Small intestine (tissue), 7 donors: Measurements from ENCODE around the gene PDC. TPM values are rescaled to one million over a fixed set of nuclear protein-coding genes. Genes with fewer than 3 reads are reported as not detected.
"Not testable (repeated sequence)": the region's sequence is repeated elsewhere in the genome, so short reads cannot be mapped to it uniquely, and the experiment has no call there.

Experiments used
- DNase-seq, 2 donors: peaks; one replicate each; pipeline versions ENCODE4 v3.0.0 to v3.0.0-alpha.2; 2013
- FAIRE-seq: peaks from 2 replicates; lab custom pipeline; 2012; peaks lifted over from hg19 to GRCh38; lab: Jason Lieb, UNC
- H3K27ac ChIP-seq, 3 donors: one replicate each; pipeline ENCODE4 v1.5.1; 2013; ENCODE audit warnings: low read length in 2 of 3, mild to moderate bottlenecking in 2 of 3, control low read depth in 1 of 3, inconsistent platforms in 1 of 3, low read depth in 1 of 3, moderate library complexity in 1 of 3
- H3K27me3 ChIP-seq, 3 donors: one replicate each; pipeline ENCODE4 v1.6.1; 2013; ENCODE audit warnings: low read length in 3 of 3, inconsistent platforms in 1 of 3; ENCODE audit not compliant: control insufficient read depth in 3 of 3, insufficient read depth in 3 of 3
- H3K36me3 ChIP-seq, 3 donors: one replicate each; pipeline ENCODE4 v1.6.1; 2013; ENCODE audit warnings: low read length in 3 of 3, inconsistent platforms in 1 of 3, low read depth in 1 of 3, mild to moderate bottlenecking in 1 of 3, moderate library complexity in 1 of 3; ENCODE audit not compliant: control insufficient read depth in 3 of 3, insufficient read depth in 2 of 3
- H3K4me1 ChIP-seq, 3 donors: one replicate each; pipeline ENCODE4 v1.6.1; 2013; ENCODE audit warnings: low read length in 2 of 3, inconsistent platforms in 1 of 3, low read depth in 1 of 3, mild to moderate bottlenecking in 1 of 3, moderate library complexity in 1 of 3; ENCODE audit not compliant: control insufficient read depth in 3 of 3, insufficient read depth in 2 of 3
- H3K4me3 ChIP-seq, 3 donors: one replicate each; pipeline ENCODE4 v1.5.1; 2013; ENCODE audit warnings: low read length in 3 of 3, control low read depth in 1 of 3, inconsistent platforms in 1 of 3, low read depth in 1 of 3, mild to moderate bottlenecking in 1 of 3, moderate library complexity in 1 of 3
- H3K9me3 ChIP-seq, 2 donors: one replicate each; pipeline ENCODE4 v1.6.1; 2013; ENCODE audit warnings: low read depth in 1 of 2, low read length in 1 of 2; ENCODE audit not compliant: control insufficient read depth in 2 of 2, insufficient read depth in 1 of 2
- WGBS, 3 donors: extraction: QIAGEN DNeasy Blood & Tissue Kit; methylation state at CpG; one replicate each; pipeline ENCODE4 v1.1.7; 2013; 5-methylcytosine and 5-hydroxymethylcytosine counted together
- polyA plus RNA-seq, 4 donors: library from polyadenylated mRNA; stranded (reverse) in 3 of 4; unstranded in 1 of 4; fragments of 200-250 nt in 3 of 4; fragments of 120-200 nt in 1 of 4; gene quantifications; one replicate each; pipeline versions ENCODE4 v1.2.1 to v1.2.3, GENCODE V29; 2013
- donor health status: healthy with polysubstance abuse.
- donor health status: control.
- donor health status: control.
- donor health status: Bipolar disorder and iron deficiency.
- donor health status: healthy.

Gene PDC
- polyA plus RNA-seq, 4 donors: 0.28 TPM; not detected in 3

DNA sequence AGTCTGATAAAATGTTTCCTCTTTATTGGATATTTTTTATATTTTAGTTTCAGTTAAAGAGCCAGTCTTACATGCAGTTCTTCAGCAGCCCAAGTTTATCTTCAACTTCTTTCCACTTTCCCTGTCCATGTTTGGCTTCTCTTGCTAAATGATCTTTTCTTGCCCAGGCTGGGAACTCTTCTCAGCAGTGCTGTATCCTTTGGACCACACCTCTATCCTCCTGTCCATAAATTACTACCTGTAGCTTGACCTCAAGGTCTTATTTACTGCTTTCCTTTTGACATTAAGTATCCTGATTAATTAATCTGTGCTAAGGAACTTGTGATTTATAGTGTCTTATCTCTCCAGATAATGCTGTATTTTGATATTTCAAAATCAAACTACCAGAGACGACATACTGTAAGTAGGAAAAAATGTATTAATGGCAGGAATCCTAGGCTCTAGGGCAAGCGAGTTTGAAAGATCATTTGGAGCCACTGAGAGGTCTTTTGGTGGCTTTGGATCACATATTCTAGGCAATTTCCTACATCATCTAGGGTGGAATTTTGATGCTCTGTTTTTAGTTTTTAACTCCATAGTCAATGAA lies 20.5 kb upstream of the PDC start:
- 36 to 57% (median 48%) methylated on average over 2 of the region's 2 CpGs for WGBS, 3 donors
- H3K27ac ChIP-seq: no peak overlapping the region

GRCh38 chr1:186479162-186479561 lies 18.2 kb upstream of the PDC start:
- 43 to 58% (median 57%) methylated on average over 2 of the region's 2 CpGs for WGBS, 3 donors
- DNase-seq (no peak), FAIRE-seq (no peak)
- H3K4me1 ChIP-seq: no peaks in the 10 kb centered on the region
- H3K4me3 ChIP-seq: no peak overlapping the region
- no peaks in the 10 kb centered on the region for H3K9me3 ChIP-seq
- H3K27ac ChIP-seq: no peak overlapping the region
- no peaks in the 10 kb centered on the region for H3K27me3 ChIP-seq
- no peaks in the 10 kb centered on the region for H3K36me3 ChIP-seq

More for the DNA sequence above, 20.5 kb upstream of the PDC start:
- H3K36me3 ChIP-seq: no peaks in the 10 kb centered on the region
- FAIRE-seq (no peak), DNase-seq (peak in 1 of 2 donors; percentile 19)
- no peaks in the 10 kb centered on the region for H3K9me3 ChIP-seq
- H3K4me1 ChIP-seq: no peaks in the 10 kb centered on the region
- no peak overlapping the region for H3K4me3 ChIP-seq
- no peaks in the 10 kb centered on the region for H3K27me3 ChIP-seq

DNA sequence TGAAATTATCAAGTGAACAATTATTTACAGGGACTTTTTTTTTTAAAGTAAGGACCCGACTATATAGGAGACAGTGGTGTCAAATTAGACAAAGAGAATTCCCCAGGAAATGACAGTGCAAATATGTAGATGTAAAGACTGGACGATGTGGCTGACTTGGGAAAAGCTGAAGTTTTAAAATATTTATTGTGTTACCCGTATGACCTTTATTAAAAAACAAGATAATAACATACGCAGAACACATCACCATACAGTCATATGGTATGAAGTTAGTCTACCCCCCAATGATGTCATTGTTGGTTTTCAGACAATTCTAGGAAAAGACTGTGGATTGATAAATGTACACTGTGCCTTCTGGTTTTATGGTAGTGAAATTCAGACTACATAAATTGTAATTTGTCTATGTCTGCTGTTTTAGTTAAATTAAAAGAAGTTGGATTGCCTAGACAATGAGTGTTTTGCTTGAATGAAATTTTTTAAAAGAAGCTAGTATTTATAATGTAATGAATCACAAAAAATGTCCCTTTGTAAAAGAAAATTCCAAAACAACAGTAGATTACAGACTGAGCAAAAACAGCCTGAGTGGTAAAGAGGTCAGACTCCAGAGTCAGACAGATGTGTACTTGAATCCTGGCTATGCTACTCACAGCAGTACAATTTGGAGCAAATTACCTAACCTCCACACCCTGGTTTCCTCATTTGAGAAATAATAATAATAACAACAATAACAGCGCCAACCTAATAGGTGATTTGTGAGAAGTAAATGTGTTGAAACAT lies 15.5 kb upstream of the PDC start:
- no peaks in the 10 kb centered on the region for H3K4me1 ChIP-seq
- DNase-seq (no peak), FAIRE-seq (no peak)
- H3K27me3 ChIP-seq: no peaks in the 10 kb centered on the region
- H3K4me3 ChIP-seq: no peak overlapping the region
- no peaks in the 10 kb centered on the region for H3K36me3 ChIP-seq
- 74 to 82% (median 78%) methylated on average over 5 of the region's 5 CpGs for WGBS, 3 donors
- H3K27ac ChIP-seq: no peak overlapping the region
- H3K9me3 ChIP-seq: no peaks in the 10 kb centered on the region

GRCh38 chr1:186474208-186474607 lies 13.3 kb upstream of the PDC start:
- FAIRE-seq (no peak), DNase-seq (no peak)
- Histone ChIP-seq H3K9me3 (no peaks in the 10 kb centered on the region), H3K36me3 (no peaks in the 10 kb centered on the region), H3K27ac (no peak overlapping the region), H3K4me3 (no peak overlapping the region), H3K4me1 (no peaks in the 10 kb centered on the region), H3K27me3 (no peaks in the 10 kb centered on the region)
- WGBS, 3 donors: 74 to 81% (median 77%) methylated on average over 2 of the region's 2 CpGs

GRCh38 chr1:186473047-186473446 lies 12.1 kb upstream of the PDC start:
- Histone ChIP-seq H3K27me3 (no peaks in the 10 kb centered on the region), H3K9me3 (no peaks in the 10 kb centered on the region), H3K4me1 (no peaks in the 10 kb centered on the region), H3K36me3 (no peaks in the 10 kb centered on the region), H3K27ac (no peak overlapping the region), H3K4me3 (no peak overlapping the region)
- FAIRE-seq (no peak), DNase-seq (no peak)
- 71 to 81% (median 72%) methylated on average over 4 of the region's 4 CpGs for WGBS, 3 donors

GRCh38 chr1:186465946-186466345 lies 5.0 kb upstream of the PDC start:
- FAIRE-seq (no peak), DNase-seq (no peak)
- H3K27ac ChIP-seq: no peak overlapping the region
- H3K27me3 ChIP-seq: no peaks in the 10 kb centered on the region
- H3K4me3 ChIP-seq: no peak overlapping the region
- H3K9me3 ChIP-seq: no peaks in the 10 kb centered on the region
- H3K4me1 ChIP-seq: no peaks in the 10 kb centered on the region
- no peaks in the 10 kb centered on the region for H3K36me3 ChIP-seq
- 60 to 91% (median 62%) methylated on average over 2 of the region's 2 CpGs for WGBS, 3 donors

GRCh38 chr1:186465491-186465890 lies 4.6 kb upstream of the PDC start:
- FAIRE-seq, H3K36me3 ChIP-seq, H3K27me3 ChIP-seq, DNase-seq, H3K27ac ChIP-seq, H3K9me3 ChIP-seq, H3K4me1 ChIP-seq, H3K4me3 ChIP-seq: not testable (repeated sequence)

- 84 to 89% (median 89%) methylated on average over 3 of the region's 3 CpGs for WGBS, 3 donors
- FAIRE-seq: no peak
- H3K27me3 ChIP-seq: no peaks in the 10 kb centered on the region
Measured at GRCh38 chr1:186463926-186464325, 3.0 kb upstream of the PDC start.

More at GRCh38 chr1:186463926-186464325, 3.0 kb upstream of the PDC start:
- Histone ChIP-seq H3K4me1 (no peaks in the 10 kb centered on the region), H3K9me3 (no peaks in the 10 kb centered on the region), H3K4me3 (no peak overlapping the region), H3K27ac (no peak overlapping the region), H3K36me3 (no peaks in the 10 kb centered on the region)
- DNase-seq: no peak
